GM18498 (cell line): ENCODE measurements around the gene DCANP1.

ENCODE experiments used
- ATAC-seq: cut with Tn5 transposase; IDR thresholded peaks from one replicate; pipeline ENCODE4 v1.9.1; 2021; ENCODE audit warnings: mild to moderate bottlenecking, moderate library complexity; ENCODE audit not compliant: unreplicated experiment

DCANP1 gene

DNA sequence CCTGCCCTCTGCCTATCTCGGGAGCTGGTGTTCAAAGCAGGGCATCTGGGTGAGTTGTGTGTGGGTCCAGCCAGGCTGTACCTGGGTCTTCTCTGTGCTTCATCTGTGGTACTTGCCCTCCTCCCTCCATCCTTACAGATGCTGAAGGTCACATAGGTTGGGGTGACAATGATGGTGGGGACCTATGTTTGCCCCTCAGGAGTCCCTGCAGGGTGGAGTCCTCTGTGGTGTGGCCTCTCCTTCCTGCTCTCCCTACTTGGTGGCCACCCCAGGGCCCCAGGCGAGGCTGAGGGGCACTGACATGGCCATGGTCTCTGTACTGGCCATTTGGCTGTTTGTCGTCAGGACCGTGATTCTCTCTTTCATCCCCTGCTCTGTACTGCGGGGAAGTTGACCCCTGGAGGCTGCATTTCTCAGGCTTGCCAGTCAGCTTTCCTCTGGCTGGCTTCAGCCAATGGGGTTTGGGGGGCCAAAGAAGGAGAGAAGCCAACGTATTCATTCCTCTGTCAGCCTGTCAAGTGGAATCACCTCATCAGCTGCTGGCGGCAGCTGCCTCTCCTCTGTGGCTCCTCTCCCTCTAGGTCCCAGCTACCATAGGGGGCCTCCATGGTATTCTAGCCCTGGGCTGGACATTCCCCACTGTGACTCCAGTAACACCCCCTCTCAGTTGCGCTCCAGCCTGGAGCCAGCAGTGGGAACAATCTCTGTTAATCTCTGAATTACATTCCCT is 4.6 kb downstream of the DCANP1 start:
- no peak for ATAC-seq

- no peak for ATAC-seq
These were observed 5.2 kb downstream of the DCANP1 start for GRCh38 chr5:135441919-135442318.

- no peak for ATAC-seq
These were observed 5.8 kb downstream of the DCANP1 start for GRCh38 chr5:135441350-135441831.

GRCh38 chr5:135440916-135441315 is 6.2 kb downstream of the DCANP1 start:
- ATAC-seq: no peak

DNA sequence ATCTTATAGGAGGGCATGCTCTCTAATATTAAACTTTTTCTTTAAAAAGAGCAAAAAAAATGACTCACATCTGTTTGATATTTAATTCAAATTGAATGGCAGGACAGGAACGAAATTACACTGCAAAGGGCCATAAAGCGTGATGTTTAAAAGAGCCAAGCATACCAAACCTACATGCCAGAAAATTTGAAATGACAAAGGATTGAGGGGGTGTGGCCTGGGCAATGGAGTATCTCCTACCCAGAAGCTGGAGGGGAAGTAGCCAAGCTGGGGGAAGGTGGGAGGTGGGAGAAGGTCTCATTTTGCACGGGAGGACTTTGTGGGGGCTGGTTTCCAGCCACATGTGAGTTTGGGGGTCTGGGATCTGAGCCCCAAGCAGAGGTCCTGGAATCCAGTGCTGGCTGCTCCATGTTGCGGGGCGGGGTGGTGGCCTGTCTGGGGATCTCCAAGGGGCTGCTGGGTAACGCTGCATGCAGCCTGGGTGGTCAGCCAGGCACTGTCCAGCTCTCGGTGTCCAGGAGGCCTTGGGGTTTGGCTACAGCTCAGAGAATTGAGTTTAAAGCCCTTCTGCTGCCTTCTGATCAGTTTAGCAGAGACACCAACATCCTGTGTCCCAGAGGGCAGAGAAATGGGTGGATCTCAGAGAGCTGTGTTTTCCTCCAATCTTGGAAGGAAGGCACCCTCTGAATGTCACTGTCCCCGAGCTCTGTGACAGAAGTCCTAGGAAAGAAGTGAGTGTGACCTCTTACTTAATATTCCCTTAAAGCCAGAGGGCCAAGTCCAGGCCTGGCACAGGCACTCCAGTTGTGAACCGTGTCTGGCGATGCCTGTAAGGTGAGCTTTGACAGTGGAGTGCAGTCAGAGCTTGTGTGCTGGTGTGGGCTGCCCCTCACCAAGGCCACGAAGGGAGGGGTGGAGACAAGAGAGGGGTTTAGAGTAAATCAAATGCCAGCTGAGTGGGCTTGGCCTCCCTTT is 7.6 kb downstream of the DCANP1 start:
- ATAC-seq: no peak

DNA sequence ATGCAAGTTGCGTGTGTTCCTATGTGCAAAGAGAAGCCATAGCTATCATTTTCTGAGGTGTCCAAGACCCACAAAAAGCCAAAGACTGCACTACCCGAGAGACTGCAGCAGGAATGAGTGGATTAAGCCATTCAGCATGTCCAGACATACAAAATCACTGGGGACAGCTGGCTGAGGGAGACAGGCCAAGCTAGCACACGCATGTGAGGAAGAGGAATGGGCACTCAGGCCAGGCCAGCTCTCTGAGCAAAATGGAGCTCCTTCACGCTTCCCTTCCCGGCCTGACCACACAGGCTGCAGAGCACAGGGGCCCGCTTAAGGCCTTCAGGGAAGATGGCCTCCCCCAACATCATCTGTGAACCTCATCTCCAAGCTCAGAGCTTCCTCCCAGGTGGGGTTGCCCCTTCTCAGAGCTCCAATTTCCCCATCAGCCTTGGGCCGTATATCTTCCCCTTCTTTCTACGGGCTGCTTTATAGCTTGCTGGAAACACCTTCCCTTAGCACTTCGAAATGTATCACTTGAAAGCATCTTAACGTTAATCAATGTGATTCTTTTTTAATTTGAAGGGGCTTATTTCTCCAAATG is 8.4 kb downstream of the DCANP1 start:
- ATAC-seq: no peak

- ATAC-seq: no peak
These were observed 9.2 kb downstream of the DCANP1 start for GRCh38 chr5:135437796-135438560.

DNA sequence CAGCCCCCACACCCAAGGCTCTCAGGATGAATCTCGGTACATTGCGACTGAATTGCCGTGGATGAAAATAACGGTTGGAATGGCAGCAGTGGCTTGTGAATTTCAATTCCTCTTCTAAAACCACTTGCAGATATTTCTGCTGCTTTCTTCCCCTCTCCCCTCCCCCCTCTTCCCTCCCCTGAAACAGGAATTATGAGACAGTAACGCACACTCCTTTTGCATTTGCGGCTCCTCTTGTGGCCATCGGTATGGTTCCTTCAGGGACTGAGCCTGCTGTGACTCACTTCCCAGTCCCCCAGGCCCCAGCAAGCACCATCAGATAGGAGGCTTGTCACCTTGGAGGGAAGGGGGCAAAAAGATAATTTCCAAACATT is 9.7 kb downstream of the DCANP1 start:
- ATAC-seq: no peak

GRCh38 chr5:135436951-135437418 is 10.2 kb downstream of the DCANP1 start:
- no peak for ATAC-seq

DNA sequence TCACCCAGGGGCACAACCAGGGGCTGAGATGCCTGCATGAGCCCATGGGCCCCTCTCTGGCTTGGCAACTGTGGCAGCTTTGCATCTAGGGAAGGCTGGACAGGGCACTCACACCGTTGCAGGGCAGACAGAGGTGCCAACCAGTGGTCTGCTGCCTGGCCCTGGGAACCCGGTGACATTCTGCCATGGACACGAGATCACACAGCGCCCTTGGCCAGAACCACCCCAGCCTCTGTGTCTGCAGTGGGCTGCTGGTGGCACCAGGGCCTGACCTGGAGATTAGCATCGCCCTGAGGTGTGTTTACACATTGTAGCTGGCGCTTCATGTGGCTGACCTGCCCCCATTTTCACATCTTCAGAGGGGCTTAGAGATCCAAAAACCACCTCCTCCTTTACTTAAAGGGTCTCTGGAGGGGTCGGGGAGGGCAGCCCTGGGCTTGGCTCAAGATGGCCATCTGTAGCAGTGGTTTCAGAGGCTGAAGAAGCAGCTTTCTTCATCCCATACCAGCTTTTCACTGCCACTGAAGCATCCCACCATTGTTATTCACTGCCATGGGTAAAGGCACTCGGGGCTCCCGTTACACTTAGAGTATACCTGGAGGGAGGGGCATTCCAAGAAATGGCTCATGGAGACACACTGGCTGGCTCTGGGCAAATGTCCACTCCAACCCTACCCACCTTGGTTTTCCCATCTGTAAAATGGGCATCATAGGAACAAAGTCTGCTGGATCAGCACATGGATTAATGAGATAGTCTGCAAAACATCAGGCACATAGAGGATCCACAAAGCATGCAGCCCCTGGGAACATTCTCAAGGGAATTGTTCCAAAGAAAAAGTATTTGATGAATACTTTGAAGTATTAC is 11.4 kb downstream of the DCANP1 start:
- no peak for ATAC-seq

DNA sequence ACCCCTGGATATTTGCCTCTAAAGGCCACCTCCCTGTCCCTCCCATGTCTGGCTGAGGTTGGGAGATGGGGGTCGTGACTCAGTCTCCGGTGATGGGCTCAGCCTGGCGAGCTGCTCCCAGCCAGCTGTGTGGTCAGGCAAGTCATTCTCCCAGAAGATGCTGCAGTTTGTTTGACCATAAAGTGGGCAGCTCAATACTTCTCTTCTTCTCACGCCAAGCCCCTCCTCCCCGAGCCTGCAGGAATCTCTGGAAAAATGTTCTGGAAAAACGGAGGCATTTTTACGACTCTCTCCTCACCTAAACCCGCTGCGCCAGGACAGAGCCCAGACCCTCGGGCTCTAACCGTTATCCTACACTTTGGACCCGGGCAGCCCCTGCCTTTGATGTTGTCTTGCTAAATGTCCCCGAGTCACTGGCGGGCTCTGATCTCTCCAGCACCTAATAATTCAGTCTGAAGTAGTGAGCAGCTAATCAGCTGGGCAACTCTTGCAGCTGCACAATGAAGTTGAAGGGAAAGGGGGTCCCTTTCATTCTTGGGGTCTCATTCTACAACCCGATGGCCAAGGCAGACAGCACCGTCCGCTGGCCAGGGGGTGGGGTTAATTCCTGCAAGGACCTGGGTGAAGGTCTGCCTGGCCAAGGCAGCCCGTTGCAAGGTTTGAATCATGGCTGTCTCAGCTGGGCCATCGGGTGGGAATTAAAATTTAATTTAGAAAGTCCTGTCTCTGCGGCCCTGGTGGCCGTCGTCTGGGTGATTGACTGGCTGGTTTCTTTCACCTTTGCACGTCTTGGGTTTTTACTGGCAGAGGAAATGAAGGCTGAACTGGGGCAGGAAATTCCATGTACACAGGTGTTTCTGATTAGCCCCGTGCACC is 12.3 kb downstream of the DCANP1 start:
- no peak for ATAC-seq

- ATAC-seq: no peak
These were observed 13.3 kb downstream of the DCANP1 start for GRCh38 chr5:135433681-135434426.

- ATAC-seq: no peak
These were observed 15.0 kb downstream of the DCANP1 start for GRCh38 chr5:135432113-135432512.

DNA sequence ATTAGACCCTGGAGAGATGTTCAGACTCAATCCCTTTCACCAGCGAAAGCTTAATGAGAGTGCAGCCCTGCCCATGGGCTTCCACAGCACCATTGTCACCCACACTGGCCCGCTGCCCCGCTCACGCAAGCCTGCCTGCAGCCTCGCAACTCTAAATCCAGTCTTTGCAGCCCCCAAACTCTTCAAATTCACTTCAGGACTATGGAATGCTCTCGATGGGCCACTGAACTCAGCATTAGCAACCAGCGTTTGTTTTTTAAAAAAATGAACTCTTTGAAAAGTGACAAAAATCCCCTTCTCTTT is 17.1 kb downstream of the DCANP1 start:
- no peak for ATAC-seq

DNA sequence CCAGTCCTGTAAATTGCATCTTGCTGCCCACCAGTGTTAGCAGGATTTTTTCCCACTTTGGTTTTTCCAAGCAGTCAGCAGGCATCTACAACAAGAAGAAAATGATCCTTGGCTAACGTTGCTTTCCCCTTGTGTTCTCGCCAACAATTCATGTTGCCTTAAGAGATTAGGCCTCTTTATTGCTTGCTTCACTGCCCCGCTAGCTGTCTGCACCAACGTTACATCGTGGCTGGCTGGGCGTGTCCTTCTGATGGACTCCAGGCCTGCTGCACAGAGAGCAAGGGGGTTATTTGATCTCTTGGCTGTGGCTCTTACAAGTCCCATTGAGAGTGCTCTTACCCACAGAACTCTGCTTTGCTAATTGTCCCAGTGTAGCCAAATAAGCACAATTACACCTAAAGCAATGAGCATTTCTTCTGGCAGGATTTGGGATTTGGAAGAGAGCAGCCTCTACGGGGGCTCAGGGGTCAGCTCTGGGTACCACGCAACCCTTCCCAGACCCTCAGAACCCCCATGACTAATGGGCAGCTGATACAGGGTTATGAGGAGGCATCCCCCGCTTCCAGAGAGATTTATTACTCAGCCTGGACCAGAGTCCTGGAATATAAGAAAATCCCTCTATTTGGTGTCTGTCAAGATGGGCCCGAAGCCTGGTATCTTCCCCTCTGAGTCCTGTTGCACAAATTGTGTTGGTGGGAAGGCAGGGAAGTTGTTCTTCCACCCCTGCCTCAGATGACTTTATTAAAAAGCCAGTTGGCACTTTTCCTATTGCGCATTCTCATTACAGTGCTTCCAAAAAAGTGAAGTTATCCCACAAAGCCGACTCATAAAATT is 17.6 kb downstream of the DCANP1 start:
- no peak for ATAC-seq

DNA sequence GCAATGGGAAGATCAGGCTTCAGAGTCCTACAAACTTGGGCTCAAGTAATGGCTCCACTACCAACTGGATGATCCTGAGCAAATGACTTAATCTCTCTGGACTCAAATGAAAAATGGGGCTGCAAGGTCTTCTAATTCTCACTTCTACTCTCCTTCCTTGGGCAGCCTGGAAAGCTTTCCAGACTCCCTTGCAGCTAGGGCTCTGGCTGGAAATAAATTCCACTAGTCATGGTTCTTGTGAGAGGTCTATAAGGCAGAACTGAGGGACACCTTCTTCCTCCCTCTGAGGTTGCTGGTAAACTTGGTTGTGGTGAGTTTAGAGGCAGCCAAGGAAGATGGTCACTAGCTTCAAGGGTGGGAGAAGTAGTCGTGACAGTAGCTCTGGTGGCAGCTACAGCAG is 18.6 kb downstream of the DCANP1 start:
- ATAC-seq: no peak
